ENCODE measurements around the gene UNC13B.
A peak's percentile ranks its signal among the peaks of the same experiment; 100 is the strongest.

UNC13B gene

DNA sequence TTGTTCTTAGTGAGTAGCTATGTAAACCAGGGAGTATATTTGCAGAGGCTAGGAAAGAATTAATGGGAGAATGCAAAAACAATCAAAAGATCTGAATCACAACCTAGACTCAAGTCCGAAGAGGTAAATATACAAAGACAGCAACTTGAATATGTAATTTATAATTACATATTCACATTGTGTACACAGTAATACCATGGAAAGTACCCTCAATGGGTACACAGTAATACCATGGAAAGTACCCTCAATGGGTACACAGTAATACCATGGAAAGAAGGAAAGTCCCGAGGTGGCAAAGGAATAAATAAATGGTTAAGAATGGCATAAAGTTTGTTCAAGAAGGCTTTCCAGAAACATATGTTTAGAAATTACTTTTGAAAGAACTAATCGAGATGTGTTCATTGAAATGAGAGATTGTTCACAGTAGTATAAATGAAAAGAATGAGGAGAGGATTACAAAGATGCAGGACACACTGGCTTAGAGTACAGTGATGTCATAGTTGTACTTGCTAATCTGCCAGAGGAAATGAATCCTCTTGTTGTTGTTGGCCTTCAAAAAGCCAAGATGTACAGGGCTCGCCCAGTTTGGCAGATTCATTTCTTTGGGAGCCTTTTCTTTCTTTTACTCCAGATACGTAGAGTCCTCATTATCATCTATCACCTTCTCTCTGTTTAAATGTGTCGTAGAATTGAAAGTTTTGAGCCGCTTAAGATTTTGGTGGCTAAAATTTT is 116.0 kb downstream of the UNC13B start:
- no peak for DNase-seq (ENCODE audit: low read depth in 3 of 3)

DNA sequence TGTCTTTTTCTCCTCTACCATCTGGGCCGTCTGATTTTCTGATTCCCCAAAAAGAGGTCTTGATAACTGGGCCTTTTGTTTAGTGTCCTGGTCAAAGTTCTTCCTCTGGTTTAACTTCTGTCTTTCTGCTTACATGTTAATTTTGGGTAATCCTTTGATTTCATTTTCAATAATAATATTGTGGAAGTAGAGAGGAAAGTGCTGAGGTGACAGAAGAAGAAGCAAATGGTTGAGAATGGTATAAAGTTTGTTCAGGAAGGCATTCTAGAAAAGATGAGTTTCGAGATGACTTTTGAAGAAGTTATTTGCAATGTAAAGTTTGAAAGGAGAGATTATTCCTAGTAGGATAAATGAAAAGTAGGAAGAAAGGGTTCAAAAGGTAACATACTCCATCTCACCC is 118.1 kb downstream of the UNC13B start:
- DNase-seq (ENCODE audit: low read depth in 3 of 3), result no peak

DNA sequence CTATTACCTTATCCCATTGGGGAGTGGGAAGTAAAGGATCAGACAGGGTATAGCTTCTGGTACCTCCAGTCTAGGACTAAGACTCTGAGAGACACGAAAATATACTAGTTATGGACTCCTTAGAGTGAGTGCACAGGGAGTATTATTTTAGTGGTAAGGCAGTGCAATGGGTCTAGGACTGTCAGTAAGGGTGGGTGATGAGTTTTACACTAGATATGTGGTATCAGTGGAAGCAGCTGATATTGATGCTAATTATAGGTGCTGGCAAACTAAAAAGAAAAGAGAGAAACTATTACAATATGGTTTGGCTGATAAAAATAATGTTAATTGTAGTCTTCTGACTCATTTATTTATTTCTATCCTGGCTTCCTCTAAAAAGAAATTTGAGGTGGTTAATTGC is 118.6 kb downstream of the UNC13B start:
- no peak for DNase-seq (ENCODE audit: low read depth in 3 of 3)

DNA sequence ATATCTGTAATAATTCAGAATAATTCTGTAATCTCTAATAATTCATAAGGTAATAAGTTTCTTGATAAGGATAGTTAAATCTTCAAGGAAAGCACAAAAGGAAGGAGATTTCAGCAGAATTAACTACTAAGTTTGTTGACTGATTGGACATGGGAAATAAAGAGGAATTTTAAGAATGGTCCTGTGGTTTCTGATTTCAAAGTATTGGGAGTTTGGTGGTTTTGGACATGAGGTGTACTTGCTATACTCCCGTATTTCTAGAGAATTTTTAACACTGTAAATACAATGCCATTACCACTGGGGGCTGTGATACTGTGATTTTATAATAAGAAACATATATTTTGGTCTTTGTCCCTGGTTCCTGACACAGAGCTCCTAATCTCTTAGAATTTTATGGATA is 123.9 kb downstream of the UNC13B start:
- no peak for DNase-seq (ENCODE audit: low read depth in 3 of 3)

DNA sequence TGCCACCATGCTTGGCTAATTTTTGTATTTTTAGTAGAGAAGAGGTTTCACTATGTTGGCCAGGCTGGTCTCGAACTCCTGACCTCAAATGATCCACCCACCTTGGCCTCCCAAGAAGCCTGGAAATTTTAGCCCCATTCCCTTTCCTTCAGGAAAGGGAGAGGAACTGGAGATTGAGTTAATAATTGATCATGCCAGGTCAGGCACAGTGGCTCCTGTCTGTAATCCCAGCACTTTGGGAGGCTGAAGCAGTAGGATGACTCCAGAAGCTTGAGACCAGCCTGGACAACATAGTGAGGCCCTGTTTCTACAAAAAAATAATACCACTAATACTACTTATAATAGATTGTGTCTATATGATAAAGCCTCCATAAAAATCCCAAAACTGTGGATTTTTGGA is 124.6 kb downstream of the UNC13B start:
- no peak for DNase-seq (ENCODE audit: low read depth in 3 of 3)

DNA sequence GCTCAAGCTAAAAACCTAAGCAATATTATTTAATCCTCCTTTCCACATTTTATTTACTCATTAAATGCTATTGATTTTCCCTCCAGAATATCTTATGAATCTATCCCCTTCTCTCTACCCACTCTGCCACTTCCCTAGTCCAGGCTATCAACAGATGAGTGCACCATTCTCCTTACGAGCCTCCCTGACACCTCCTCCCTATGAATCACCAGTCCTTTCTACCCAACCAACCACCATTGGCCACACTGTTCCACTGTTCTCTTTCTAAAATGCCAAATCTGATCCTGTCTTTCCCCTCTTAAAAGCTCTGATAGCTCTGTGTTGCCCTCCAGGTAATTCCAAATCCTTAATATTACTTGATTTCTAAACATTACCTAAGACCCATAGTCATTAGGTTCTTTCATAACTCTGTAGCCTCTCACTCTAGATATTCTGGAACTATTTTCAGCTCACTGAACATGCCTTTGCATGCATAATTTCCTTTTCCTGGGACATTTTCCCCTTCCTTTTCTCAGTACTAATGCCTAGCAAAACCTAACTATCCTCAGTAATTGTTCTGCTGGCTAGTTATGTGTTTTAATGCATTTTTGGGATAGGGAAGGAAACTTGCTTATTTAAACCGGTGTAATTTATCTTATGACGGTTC is 126.3 kb downstream of the UNC13B start:
- no peak for DNase-seq (ENCODE audit: low read depth in 3 of 3)

DNA sequence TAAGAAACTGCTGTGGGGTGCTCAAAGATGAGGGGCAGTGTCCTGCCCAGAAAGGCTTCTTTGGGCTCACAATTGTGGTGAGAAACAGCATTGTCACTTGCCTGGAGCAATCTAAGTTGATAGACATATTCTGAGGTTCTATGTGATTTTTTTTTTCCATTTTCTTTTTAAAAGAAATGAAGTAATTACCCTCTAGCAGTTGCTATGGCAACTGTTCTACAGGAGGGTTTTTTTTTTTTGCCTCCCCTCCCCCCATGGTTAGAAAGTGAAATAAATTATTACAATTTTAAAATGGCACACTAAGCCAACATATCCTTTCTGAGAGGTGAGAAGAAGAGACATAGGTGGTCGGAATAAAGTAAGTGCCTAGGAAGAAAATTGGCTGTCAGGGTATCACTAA is 127.0 kb downstream of the UNC13B start:
- DNase-seq (ENCODE audit: low read depth in 3 of 3), result no peak

DNA sequence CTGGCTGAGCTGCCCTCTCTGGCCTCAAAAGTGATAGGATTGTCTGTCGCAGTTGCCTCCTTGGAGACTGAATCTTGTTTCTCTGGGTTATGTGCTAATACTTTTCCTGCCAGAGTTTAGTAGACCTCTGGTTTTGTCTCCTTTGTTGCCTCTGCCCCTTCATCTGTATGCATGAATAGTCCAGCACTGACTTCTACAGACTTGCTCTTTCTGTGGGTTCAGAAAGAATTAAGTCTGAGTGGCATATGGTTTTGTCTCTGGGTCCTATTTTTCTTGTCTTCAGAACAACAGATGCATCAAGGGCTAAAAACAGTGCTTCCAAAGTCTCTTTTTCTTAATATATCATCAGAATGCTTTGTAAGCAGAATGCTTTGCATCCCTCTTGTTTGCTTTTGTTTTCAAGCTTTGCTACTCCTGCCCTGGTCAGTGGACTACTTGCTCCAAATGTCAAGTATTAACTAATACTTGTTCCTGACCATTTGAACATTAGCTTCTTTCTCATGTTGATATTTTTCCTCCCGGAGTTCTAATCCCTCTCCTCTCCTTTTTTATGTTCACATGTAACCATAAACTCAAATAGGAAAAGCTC is 131.7 kb downstream of the UNC13B start:
- DNase-seq (ENCODE audit: low read depth in 3 of 3), result no peak

DNA sequence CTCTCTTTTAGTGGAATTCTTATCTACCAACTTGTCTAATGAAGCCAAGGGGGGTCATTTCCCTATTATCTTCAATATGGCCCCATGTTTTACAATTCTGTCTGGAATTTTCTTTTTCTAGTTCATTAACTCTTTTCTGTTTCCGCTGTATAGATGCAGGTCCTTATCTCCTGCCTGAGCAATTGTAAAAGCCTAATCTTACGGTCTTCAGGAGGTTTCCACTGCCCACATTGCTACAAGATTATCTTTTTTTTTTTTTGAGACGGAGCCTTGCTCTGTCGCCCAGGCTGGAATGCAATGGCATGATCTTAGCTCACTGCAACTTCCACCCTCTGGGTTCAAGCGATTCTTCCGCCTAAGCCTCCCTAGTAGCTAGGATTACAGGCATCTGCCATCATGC is 132.3 kb downstream of the UNC13B start:
- DNase-seq (ENCODE audit: low read depth in 3 of 3), result no peak

DNA sequence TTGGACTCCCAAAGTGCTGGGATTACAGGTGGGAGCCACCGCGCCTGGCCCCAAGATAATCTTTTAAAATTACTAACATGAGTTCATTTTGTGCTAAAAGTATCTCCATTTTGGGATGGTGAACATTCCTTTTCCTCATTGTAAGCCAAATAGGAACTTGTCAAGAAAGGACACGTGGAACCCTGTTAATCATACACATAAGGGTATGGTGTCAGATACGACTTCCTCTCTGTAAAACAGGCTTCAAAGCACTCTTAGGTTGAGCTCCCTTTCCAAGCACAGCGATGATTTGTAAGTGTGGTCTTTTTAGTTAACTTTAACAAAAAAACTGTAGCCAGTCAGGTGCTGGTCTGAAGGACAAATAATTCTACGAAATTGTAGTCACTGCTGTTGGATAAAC is 132.7 kb downstream of the UNC13B start:
- no peak for DNase-seq (ENCODE audit: low read depth in 3 of 3)

DNA sequence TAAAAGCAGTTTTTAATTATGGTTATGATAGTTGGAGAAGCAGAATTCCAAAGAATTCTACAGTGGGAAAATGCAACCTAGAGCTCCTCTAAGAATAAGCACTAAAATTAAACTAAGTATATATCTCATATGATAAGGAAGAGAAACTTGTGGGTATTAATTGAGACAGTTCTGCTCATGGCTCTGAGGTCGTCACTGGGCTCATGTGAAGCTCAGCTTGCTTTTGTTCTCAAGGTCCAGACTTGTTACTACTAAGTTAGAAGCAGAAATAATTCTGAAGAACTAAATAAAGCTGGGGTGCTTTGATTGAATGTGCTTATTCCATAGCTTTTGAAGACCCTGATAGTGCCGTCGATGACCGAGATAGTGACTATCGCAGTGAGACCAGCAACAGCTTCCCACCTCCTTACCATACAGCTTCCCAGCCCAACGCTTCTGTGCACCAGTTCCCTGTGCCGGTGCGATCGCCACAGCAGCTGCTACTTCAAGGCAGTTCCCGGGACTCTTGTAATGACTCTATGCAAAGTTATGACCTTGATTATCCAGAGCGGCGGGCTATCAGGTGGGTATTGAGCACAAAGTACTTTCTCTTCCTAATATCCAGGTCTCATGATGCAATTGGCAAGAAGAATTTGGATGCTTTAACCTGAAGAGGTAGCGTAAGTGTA is 133.7 kb downstream of the UNC13B start:
- no peak for DNase-seq (ENCODE audit: low read depth in 3 of 3)

DNA sequence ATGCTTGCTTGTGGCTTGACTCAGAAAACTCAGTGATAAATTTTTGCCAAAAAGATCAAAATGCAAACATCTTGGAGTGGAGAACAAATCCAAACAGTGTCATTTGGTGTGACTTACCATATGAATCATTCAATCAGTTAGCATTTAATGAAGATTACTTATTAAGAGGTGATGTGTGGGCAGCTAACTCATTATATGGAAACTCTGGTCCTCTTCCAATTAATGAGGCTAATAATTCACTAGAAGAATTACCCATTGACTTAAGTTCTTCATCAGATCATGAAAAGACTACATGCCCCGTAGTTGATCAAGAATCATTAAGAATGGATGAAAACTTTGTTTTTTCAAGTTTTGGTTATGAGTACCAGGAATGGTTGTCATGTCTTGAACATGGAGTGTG is 141.8 kb downstream of the UNC13B start:
- DNase-seq (ENCODE audit: low read depth in 3 of 3), result no peak

DNA sequence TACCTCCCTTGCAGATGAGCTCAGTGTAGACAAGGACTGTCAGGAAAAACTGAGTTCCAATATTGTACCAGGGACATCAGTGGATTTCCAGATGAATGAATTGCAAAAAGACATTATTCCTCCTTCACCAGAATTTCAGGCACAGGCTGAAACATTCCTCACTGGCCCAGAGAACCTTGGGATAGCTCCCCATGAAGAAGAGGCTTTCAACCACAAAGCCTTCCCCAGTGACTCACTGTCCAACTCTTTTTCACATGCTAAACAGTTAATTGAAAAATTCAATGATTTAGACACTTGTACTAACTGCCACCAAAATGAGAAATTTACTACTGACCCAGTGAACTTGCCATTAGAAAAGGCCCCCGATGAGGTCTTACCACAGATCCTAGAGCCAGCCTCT is 144.5 kb downstream of the UNC13B start:
- DNase-seq (ENCODE audit: low read depth in 3 of 3), result no peak

DNA sequence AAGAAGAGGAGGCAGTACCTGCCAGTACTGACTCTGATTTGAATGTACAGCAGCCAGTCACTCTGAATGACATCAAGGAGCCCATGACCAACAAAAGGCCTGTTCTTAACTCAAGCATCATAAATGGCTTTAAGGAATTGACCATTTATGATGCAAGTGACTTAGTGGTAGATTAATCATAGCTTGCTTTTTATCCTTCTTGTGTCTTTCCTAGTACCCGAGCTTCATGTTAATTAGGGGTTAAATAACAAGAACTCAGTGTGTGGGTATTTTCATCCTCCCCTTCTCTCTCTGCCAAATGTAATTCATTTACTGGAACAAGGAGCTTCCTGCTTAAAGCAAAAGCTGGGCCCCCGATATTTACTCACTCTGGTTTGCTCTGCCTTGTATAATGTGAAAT is 146.5 kb downstream of the UNC13B start:
- no peak for DNase-seq (ENCODE audit: low read depth in 3 of 3)

DNA sequence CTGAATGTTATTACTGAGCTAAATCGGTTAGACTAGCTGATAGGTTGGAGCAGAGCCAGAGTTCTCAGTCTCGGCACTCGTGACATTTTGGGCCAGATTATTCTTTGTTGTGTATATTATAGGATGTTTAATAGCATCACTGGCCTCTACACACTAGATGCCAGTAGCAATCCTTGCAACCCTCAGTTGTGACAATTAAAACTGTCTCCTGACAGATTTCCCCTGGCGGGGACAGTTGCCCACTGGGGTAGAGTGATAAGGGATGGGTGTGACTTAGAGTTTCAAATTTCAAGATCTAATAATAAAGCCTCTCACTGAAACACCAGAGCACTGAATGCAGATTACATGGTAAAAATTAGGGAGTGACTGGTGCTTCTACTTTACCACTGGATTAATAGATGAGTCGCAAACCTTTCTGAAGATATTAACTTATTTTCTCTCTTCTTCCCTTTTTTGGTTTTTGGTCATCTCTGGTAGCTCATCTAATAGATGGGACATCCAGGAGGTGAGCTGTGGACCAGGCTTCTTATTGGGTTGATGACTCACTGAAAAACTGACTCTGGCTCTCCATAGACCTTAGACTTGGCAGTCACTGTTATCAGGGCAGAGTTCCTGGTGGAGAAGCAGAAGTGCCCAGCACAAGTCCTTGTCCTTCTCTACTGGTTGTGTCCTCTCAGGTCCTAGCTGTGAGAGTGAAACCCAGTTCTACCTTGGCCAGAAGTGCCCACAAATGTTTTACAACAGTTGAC is 150.3 kb downstream of the UNC13B start:
- no peak for DNase-seq (ENCODE audit: low read depth in 3 of 3)

DNA sequence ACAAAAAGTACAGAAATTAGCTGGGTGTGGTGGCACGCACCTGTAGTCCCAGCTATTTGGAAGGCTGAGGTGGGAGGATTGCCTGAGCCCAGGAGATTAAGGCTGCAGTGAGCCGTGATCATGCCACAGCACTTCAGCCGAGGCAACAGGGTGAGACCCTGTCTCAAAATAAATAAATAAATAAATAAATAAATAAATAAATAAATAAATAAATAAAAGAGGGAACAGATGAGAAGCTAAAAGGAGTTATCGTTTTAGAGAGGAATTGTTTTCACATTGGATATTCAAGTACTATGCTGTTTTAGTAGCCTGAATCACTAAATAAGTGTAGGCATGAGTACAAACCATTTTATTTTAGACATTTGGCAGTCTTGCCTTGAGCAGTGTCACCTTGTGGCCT is 151.7 kb downstream of the UNC13B start:
- no peak for DNase-seq (ENCODE audit: low read depth in 3 of 3)

DNA sequence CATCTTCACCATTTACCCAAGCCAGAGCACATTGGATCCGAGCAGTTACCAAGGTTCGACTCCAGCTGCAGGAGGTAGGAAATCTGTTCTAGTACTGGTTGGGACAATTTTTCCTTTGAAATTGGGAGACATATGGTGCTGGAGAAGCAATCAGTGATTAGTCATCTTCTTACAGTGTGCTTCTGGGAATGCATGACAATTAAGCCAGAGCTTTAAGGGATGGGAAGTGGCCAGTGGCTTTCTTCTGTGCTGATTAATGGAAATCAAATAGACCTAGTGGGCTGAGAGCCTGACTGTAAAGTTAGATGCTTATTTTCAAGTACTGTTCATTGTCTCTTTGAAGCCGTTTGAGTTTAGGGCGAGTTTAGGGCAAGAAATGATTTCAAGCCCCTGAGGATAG is 152.1 kb downstream of the UNC13B start:
- no peak for DNase-seq (ENCODE audit: low read depth in 3 of 3)

DNA sequence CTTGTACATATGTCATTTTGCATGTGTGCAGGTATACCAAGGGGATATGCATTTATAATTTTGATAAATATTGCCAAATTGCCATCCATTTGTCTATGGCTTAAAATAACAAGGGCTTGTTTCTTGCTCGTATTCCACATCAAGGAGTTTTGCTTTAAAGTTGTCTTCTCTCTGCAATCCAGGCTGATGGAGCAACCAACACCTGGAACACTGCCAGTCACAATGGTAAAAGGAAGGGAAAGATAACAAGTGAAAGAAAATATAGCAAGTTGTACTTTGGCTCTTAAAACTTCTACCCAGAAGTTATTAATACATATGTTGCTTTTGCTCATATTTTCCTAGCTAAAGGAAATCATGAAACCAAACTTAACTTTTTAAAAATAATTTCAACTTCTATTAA is 156.9 kb downstream of the UNC13B start:
- DNase-seq (ENCODE audit: low read depth in 3 of 3), result no peak

DNA sequence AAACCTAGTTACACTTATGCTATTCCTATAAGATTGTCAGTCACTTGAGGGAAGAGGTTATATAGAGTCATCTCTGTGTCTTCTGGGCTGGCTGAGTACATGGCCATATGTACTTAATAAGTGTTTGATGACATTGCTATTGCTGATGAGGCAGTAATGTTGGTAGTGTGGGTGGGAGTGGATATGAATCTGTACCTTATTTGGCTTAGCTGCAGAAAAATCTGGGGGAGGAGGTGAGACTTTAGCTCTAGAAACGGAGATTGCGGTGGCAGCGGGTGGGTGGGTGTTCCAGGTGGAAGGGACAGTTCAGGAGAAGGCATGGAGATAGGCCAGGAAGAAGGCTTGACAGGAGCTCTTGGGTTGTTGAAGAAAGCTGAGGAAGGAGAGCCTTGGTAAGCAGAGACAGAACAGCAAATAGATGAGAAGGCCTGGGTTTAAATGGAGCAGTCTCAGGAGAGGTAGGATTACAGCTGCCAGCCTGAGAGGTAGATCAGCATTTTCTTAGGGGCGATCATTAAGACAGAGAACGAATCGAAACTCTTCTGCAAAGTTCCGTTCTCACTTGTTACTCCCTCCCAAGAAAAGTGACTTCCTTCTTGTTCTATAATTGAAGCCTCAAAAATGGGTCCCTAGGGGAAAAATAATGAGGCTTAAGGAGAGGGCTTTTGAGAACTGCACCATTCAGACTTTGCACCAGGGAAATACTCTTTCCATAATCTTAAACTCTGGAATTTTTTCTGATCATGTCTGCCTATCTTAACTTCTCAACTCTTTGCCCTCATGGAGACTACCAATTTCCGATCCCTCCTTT is 160.5 kb downstream of the UNC13B start:
- peak in 1 of 3 donors; percentile 1 for DNase-seq (ENCODE audit: low read depth in 3 of 3)

DNA sequence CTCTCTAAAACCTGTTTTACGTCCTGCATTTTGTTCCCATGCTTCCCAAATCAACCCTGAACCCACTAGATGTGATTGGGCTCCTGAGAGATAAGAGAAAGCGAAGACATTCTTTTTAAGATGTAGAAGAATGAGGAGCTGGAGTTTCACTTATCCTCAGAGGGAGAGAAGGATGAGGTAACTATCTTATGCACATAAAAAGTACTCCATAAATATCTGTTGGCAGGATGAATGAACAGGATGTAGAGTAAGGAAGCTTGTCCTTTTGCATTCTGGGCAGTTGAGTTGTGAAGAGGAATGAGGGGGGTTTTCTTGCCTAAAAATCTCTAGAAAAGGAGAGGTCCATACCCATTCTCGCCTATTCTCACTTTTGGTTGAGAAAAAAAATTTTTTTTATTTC is 163.2 kb downstream of the UNC13B start:
- no peak for DNase-seq (ENCODE audit: low read depth in 3 of 3)

DNA sequence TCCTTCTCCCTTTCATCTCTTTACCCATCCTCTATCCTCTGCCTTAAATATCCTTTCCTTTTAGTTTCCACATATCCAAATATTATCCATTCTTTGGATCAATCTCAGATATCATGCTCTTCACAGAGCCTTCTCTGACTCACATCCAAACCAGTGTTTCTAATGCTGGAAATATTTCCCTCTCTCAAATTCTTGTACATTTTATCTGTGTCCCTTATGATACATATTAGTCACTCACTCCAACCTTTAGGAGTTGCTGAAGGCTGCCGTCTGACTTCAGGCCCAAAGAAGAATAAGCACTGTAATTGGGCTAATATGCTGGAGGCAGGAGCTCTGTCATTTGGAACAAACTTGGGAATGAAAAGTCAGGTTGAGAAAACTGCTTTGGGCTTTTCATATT is 171.7 kb downstream of the UNC13B start:
- no peak for DNase-seq (ENCODE audit: low read depth in 3 of 3)

Measured in stimulated activated CD4-positive, alpha-beta T cell treated with anti-CD3 and anti-CD28 coated beads, TNF-alpha, amount 100 ng/mL, for 48 hours (primary cell).